ELF-1 (cell line): ENCODE measurements around the gene RAD51B.
"Not testable (repeated sequence)": the region's sequence is repeated elsewhere in the genome, so short reads cannot be mapped to it uniquely, and the experiment has no call there.

ENCODE experiments used
- DNase-seq: peaks from one replicate; pipeline ENCODE4 v3.0.0-alpha.2; 2016; ENCODE audit warnings: low read depth, low spot score

The RAD51B gene

GRCh38 chr14:67949771-67950170 lies 130.2 kb downstream of the RAD51B start:
- no peak for DNase-seq

DNA sequence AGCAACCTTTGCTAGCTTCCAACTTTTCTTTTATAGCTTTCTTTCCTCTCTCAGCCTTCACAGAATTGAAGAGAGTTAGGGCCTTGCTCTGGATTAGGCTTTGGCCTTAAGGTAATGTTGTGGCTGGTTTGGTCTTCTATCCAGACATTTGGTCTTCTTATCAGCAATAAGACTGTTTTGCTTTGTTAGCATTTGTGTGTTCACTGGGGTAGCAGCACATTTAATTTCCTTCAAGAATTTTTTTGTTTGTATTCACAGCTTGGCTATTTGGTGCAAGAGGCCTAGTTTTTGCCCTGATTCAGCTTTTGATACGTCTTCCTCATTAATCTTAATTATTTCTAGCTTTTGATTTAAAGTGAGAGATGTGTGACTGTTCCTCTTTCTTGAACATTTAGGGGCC lies 130.8 kb downstream of the RAD51B start:
- no peak for DNase-seq

- no peak for DNase-seq
Measured at GRCh38 chr14:67951529-67952135, 132.1 kb downstream of the RAD51B start.

- no peak for DNase-seq
Measured at GRCh38 chr14:67952381-67952780, 132.8 kb downstream of the RAD51B start.

GRCh38 chr14:67952786-67953185 lies 133.2 kb downstream of the RAD51B start:
- DNase-seq = no peak

DNA sequence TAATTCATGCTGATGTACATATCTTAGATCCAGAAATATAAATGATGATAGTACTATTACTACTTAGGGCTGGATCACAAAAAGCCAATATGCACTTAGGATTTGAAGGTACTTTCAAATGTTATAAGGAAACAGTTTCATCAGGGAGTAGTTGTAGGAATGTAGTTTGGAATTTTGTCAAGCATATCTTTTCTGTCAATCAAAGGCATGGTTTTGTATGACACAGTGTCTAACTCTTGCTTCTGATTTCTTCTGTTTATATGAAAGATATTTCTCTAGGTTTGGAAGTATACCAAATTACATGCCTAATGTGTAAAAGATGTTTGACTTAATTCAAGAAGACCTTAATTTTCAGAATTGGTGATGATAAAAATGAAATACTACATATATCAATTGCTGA lies 135.7 kb downstream of the RAD51B start:
- no peak for DNase-seq

- DNase-seq = no peak
Measured at GRCh38 chr14:67957946-67958345, 138.4 kb downstream of the RAD51B start.

DNA sequence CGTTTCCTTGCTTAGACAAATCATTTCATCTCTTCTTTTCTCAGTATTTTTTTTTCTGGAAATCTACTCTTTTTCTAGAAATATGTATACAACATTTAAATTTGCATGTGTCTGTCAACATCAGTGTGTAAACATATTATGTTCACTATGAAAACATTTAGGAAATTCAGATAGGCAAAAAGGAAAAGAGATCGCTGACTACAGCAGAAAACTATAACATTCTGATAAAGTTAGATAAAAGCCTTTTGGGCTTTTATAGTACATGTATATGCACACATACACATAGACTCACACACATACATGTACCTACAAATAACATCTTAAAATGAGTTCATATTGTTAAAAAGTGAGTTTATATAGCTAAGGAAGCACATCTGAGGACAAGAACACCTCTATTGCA lies 142.1 kb downstream of the RAD51B start:
- DNase-seq = no peak

DNA sequence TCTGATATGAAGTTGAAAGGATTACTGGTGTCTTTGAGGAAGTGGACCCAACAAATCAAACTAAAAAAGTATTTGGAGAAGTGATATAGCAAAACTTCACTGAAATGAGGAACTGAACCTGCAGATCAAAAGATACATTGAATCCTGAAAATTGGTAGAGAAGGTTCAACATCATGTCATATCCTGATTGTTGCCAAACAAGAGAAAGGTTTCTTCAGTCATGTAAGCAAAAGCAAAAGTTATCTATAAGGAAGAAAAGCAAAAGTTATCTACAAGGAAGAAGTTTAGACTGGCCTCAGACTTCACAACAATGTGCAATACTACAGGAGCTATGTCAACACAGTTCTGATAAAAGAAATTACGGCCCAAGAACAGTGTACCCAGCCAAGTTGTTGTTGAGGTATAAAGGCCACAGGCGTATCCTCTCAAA lies 142.7 kb downstream of the RAD51B start:
- no peak for DNase-seq

GRCh38 chr14:67963545-67963944 lies 144.0 kb downstream of the RAD51B start:
- DNase-seq = no peak

- DNase-seq = no peak
Measured at GRCh38 chr14:67963960-67964812, 144.6 kb downstream of the RAD51B start.

DNA sequence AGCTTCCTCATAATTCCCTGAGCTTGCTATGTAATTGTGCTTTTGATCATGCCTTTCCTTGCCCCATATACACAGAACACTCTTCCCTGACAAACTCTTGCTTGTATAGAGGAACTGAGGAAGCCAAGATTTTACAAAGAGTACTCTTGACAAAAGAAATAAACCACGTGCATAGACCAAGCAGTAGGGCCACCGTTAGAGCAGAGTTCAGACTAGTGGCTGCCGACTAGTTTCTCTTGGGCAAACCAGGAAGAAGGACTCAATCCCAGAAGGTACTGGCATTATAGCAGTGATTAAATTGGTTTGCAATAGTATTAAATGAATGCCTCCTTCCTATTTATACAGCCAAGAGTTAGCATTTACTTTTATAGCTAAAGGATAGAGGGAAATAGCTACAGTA lies 146.1 kb downstream of the RAD51B start:
- no peak for DNase-seq

DNA sequence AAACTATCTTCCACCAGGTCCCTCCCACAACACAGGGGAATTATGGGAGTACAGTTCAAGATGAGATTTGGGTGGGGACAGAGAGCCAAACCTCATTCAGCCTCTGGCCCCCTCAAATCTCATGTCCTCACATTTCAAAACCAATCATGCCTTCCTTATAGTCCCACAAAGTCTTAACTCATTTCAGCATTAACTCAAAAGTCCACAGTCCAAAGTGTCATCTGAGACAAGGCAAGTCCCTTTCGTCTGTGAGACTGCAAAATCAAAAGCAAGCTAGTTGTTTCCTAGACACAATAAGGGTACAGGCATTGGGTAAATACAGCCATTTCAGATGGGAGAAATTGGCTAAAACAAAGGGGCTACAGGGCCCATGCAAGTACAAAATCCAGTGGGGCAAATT lies 147.6 kb downstream of the RAD51B start:
- no peak for DNase-seq

GRCh38 chr14:67967970-67968369 lies 148.4 kb downstream of the RAD51B start:
- DNase-seq = not testable (repeated sequence)

DNA sequence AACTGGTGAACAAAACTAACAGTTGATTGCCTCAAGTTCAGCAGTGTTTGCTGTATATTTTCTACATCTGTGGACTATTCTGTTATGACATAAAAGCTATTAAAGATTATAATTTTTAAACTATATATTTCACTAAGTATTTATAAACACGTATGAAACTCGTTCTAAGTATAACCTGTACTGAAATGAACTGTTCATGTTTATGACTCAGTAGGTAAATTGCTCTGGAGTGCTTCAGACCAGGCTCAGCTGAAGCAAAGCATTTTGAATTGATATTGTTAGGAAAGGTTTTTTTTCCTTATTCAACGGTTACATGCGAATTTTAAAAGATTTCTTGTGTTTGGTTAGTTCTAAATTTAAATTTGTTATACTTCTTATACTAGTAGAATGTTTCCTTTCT lies 151.3 kb downstream of the RAD51B start:
- no peak for DNase-seq

- peak; percentile 3 for DNase-seq
Measured at GRCh38 chr14:67971627-67972625, 152.3 kb downstream of the RAD51B start.

DNA sequence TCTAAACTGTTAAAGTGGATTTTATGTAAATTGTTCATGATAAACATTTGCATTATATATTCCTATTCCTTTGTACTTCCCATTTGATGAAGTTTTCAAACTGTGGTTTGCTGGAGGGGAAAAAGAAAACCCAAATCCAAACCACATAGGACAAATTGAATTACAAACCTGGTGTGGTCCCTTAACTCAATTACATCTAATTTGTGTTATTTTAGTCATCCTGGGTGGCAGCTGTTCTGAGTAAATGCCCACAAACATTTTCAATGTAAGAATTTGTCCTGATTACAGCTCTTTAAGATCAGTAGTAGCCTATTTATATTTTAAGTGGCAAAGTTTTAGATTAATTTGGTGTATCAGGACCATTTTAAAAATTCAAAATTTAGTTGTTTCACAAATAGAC lies 153.9 kb downstream of the RAD51B start:
- DNase-seq = no peak

DNA sequence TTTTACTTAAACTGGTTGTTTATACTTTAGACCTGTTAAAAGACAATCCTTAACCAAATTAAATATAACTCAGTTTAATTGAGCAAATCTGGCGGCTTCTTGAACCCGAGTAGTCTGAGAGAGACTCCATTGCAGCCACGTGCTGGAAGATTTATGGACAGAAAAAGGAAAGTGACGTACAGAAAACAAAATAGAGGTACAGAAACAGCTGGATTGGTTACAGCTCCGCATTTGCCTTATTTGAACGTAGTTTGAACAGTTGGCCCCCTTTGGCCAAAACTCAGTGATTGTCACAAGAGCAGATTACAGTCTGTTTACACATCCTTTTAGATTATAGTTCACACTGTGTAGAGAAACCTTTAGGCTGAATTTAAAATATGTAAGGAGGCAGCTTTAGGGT lies 155.9 kb downstream of the RAD51B start:
- no peak for DNase-seq

DNA sequence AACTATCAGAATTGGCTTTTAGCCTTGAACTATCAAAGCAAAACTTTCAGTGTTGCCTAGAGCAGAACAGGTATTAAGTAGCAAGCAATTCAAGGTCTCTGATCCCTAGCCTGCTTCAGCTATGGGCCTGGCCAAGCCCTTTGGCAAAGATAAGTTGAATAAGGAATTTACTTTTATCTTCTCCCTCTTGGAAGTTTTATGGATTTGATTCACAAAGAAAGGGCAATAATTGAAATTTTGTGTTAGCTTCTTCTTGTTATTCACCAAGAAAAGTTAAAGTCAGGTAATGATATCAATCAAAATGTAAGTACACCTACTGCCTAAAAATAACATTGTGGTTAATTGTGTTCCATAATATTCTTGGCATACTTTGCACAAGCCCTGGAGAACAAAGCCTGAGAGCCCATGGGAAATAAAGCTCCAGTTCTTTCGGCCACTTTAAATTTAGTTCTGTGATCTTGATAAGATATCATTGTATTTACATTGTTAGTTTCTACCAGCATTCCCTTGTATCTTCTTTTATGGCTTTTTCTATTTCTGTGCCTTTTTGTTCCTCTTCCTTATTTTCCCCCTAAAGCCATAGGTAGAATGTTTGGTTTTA lies 158.0 kb downstream of the RAD51B start:
- DNase-seq = peak; percentile 1

DNA sequence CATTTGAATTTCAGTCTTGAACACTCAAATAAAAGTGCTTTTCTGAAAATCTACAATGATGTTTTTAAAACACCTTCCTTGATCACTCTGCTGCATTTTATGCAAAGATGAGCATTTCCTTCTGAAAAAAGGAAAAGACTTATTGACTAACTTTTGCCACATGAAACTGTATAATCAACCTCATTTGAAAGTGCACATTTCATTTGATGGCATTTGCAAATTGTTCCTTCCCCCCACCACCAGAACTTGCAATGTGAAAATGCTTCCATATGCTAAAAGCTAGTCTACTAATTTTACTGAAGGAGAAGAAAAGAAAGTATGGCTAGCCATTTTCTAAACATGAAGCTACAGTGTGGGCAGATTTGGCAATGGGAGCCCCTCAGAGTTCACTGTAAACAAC lies 159.2 kb downstream of the RAD51B start:
- DNase-seq = no peak

DNA sequence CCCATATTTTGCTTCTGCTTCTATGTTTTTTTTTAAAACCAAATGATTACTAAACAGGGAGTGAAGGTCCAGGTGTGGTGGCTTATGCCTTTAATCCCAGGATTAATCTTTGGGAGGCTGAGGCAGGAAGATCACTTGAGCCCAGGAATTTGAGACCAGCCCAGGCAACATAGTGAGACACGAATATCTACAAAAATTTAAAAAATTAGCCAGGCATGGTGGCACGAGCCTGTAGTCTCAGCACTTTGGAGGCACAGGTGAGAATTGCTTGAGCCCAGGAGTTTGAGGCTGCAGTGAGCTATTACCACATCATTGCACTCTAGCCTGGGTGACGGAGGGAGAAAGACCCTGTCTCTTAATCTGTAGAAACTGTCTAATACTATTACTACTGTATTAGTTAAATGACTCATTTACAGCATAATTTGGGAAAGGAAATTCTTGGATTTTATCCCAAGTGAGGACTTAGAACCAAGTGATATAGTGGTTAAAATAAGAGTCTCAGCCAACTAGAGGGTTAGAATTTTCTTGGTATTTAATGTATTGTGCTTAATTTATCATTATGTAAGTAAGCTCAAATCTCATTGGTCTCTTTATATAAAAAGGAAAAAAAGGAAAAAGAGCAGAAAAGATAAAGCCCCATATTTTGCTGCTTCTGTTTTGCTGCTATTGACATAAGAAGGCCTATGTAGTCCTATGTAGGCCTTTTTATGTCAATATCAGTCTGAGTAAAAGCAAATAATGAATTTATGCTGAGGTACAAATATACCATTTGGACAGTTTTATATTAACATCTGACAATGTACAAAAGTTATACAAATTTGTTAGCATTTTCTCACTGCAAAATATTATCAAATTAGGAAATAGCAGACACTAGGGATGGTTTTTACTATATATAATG lies 163.4 kb downstream of the RAD51B start:
- DNase-seq = no peak
